ENCODE results near the gene TMEM164. TPM values are rescaled to one million over a fixed set of nuclear protein-coding genes. Genes with fewer than 3 reads are reported as not detected.

Gene TMEM164
- total and polyA plus RNA-seq, 2 donors: 9.1 to 11.2 TPM

- no peak overlapping the region for H3K27ac ChIP-seq (ENCODE audit: low read depth in 1 of 2, low read length in 1 of 2)
- no peaks in the 10 kb centered on the region for H3K27me3 ChIP-seq (ENCODE audit: control insufficient read depth in 2 of 2, insufficient read depth in 1 of 2, low read length in 1 of 2)
- DNase-seq (ENCODE audit: low read depth in 6 of 9, low spot score in 9 of 9): no peak
- H3K4me1 ChIP-seq (ENCODE audit: control insufficient read depth in 2 of 2, insufficient read depth in 2 of 2, low read length in 2 of 2): peaks cover 0 to 4% of the 10 kb centered on the region in 2 donors
- WGBS: 98% methylated on average over 9 of the region's 9 CpGs
- no peak overlapping the region for H3K4me3 ChIP-seq (ENCODE audit: low read length in 2 of 2)
- no peaks in the 10 kb centered on the region for H3K9me3 ChIP-seq (ENCODE audit: control insufficient read depth in 2 of 2, insufficient read depth in 1 of 2, low read length in 1 of 2)
- no peaks in the 10 kb centered on the region for H3K36me3 ChIP-seq (ENCODE audit: control insufficient read depth in 2 of 2, insufficient read depth in 2 of 2, low read length in 1 of 2)
These were observed 23.4 kb downstream of the TMEM164 start for GRCh38 chrX:110026099-110026844.

DNA sequence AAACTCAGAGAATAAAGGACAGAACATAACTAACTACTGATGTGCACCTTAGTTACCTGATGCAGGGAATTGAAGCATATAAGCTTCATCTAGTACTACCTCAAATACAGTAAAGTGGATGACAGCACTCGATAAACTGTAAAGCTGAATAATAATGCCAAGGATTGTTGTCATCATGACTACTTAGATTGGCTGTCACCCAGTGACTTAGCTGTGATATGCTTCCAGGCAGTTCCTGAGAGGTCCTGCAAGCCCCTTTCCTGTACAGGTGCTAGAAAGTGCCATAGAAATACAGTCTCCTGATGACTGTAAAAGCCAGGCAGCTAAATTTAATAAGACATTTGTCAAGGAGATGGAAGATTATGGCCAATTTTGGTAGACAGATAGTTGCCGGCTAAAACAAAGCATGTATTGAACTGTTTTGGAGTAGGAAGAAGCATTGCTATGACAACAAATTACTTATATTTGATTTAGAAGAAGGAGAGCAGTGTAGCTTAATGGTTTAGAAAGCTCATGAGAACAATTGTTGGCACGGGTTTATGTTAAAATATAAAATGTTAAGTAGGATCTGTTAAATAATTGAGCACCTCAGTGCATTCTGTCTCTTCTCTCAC lies 29.7 kb downstream of the TMEM164 start:
- H3K27me3 ChIP-seq (ENCODE audit: control insufficient read depth in 2 of 2, insufficient read depth in 1 of 2, low read length in 1 of 2): no peaks in the 10 kb centered on the region
- no peak for DNase-seq (ENCODE audit: low read depth in 6 of 9, low spot score in 9 of 9)
- H3K4me1 ChIP-seq (ENCODE audit: control insufficient read depth in 2 of 2, insufficient read depth in 2 of 2, low read length in 2 of 2): no peaks in the 10 kb centered on the region
- no peak overlapping the region for H3K4me3 ChIP-seq (ENCODE audit: low read length in 2 of 2)
- no peaks in the 10 kb centered on the region for H3K36me3 ChIP-seq (ENCODE audit: control insufficient read depth in 2 of 2, insufficient read depth in 2 of 2, low read length in 1 of 2)
- no peaks in the 10 kb centered on the region for H3K9me3 ChIP-seq (ENCODE audit: control insufficient read depth in 2 of 2, insufficient read depth in 1 of 2, low read length in 1 of 2)
- 72% methylated on average over 3 of the region's 3 CpGs for WGBS
- H3K27ac ChIP-seq (ENCODE audit: low read depth in 1 of 2, low read length in 1 of 2): no peak overlapping the region

- Histone ChIP-seq H3K4me1 (ENCODE audit: control insufficient read depth in 2 of 2, insufficient read depth in 2 of 2, low read length in 2 of 2) (no peaks in the 10 kb centered on the region), H3K9me3 (ENCODE audit: control insufficient read depth in 2 of 2, insufficient read depth in 1 of 2, low read length in 1 of 2) (no peaks in the 10 kb centered on the region), H3K36me3 (ENCODE audit: control insufficient read depth in 2 of 2, insufficient read depth in 2 of 2, low read length in 1 of 2) (no peaks in the 10 kb centered on the region), H3K27me3 (ENCODE audit: control insufficient read depth in 2 of 2, insufficient read depth in 1 of 2, low read length in 1 of 2) (no peaks in the 10 kb centered on the region), H3K27ac (ENCODE audit: low read depth in 1 of 2, low read length in 1 of 2) (no peak overlapping the region), H3K4me3 (ENCODE audit: low read length in 2 of 2) (no peak overlapping the region)
- WGBS: 92% methylated on average over 2 of the region's 2 CpGs
- DNase-seq (ENCODE audit: low read depth in 6 of 9, low spot score in 9 of 9): no peak
These were observed 31.1 kb downstream of the TMEM164 start for GRCh38 chrX:110034036-110034435.

DNA sequence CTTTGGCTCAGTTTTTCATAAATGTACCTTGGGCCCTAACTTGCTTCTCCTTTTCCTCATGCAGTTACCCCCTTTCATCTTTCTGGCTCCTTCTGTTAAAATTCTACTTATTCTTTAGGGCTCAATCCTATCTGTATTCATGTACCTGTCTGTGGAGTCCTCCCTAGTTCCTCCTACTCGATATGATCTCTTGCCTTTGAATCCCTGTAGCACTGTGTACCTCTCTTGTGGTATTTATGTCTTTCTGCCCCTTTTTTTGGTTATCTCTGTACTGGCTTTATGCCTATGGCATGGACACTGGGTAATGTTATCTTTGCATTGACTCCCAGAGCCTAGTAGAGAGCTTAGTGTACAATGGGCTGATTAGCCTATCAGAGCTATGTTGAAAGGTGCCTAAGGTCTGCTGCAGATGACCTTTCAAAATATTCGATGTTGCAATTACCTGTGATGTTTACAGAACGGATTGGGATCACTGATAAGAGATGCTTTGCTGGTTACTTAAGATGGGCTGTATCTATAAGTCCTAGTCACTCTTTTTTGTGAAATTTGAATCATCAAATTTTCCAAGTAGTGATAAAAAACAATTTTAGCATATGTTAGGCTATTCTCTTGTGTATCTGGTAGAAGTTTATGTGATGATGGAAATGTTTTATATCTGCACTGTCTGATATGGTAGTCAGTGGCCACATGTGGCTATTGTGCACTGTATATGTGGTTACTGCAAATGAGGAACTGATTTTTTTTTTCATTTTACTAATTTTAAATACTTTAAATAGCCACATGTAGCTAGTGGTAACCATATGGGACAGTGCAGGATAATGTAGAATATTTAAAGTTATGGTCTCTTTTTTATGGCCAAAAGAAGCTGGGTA lies 33.5 kb downstream of the TMEM164 start:
- Histone ChIP-seq H3K4me3 (ENCODE audit: low read length in 2 of 2) (no peak overlapping the region), H3K4me1 (ENCODE audit: control insufficient read depth in 2 of 2, insufficient read depth in 2 of 2, low read length in 2 of 2) (no peaks in the 10 kb centered on the region), H3K9me3 (ENCODE audit: control insufficient read depth in 2 of 2, insufficient read depth in 1 of 2, low read length in 1 of 2) (no peaks in the 10 kb centered on the region), H3K27ac (ENCODE audit: low read depth in 1 of 2, low read length in 1 of 2) (no peak overlapping the region), H3K36me3 (ENCODE audit: control insufficient read depth in 2 of 2, insufficient read depth in 2 of 2, low read length in 1 of 2) (no peaks in the 10 kb centered on the region), H3K27me3 (ENCODE audit: control insufficient read depth in 2 of 2, insufficient read depth in 1 of 2, low read length in 1 of 2) (no peaks in the 10 kb centered on the region)
- no peak for DNase-seq (ENCODE audit: low read depth in 6 of 9, low spot score in 9 of 9)
- 82% methylated on average over 3 of the region's 3 CpGs for WGBS

DNA sequence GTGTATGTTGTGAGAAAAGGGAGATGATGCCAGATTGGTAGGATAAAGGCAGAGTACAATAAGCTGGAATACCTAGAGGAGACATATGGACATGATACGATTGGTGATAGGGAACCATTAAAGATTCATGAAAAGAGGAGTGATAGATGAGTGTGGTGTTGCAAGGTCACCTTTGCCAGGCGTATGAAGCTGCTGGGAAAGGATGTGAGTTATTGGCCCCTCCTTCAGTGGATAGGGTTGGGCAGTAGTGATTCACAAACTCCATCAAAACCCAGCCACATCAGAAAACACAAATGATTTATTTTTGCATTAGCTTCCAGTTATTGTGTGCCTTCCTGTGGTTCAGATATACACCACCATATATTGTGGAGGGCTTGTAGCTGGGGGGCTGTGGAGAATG lies 34.3 kb downstream of the TMEM164 start:
- 94% methylated on average over 2 of the region's 2 CpGs for WGBS
- no peak for DNase-seq (ENCODE audit: low read depth in 6 of 9, low spot score in 9 of 9)
- Histone ChIP-seq H3K36me3 (ENCODE audit: control insufficient read depth in 2 of 2, insufficient read depth in 2 of 2, low read length in 1 of 2) (no peaks in the 10 kb centered on the region), H3K9me3 (ENCODE audit: control insufficient read depth in 2 of 2, insufficient read depth in 1 of 2, low read length in 1 of 2) (no peaks in the 10 kb centered on the region), H3K27ac (ENCODE audit: low read depth in 1 of 2, low read length in 1 of 2) (no peak overlapping the region), H3K27me3 (ENCODE audit: control insufficient read depth in 2 of 2, insufficient read depth in 1 of 2, low read length in 1 of 2) (no peaks in the 10 kb centered on the region), H3K4me3 (ENCODE audit: low read length in 2 of 2) (no peak overlapping the region), H3K4me1 (ENCODE audit: control insufficient read depth in 2 of 2, insufficient read depth in 2 of 2, low read length in 2 of 2) (no peaks in the 10 kb centered on the region)

DNA sequence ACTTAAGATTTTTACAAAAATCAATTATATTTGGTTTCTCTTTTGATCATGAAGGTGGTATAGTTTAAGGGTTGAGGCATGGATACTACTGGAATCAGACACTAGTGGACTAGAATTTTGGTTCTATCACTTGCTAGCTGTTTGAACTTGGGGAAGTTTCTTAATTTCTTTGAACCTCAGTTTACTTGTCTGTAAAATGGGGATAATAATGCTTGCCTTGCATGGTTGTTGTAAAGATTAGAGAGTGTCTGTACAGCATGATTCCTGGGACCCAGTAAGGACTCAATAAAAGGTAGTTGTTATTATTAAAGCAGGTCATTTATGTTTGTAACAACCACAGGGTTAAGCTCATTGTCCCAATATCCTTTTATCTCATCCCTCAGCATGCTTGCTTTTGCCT lies 36.0 kb downstream of the TMEM164 start:
- Histone ChIP-seq H3K27me3 (ENCODE audit: control insufficient read depth in 2 of 2, insufficient read depth in 1 of 2, low read length in 1 of 2) (no peaks in the 10 kb centered on the region), H3K27ac (ENCODE audit: low read depth in 1 of 2, low read length in 1 of 2) (no peak overlapping the region), H3K36me3 (ENCODE audit: control insufficient read depth in 2 of 2, insufficient read depth in 2 of 2, low read length in 1 of 2) (no peaks in the 10 kb centered on the region), H3K4me3 (ENCODE audit: low read length in 2 of 2) (no peak overlapping the region), H3K4me1 (ENCODE audit: control insufficient read depth in 2 of 2, insufficient read depth in 2 of 2, low read length in 2 of 2) (no peaks in the 10 kb centered on the region), H3K9me3 (ENCODE audit: control insufficient read depth in 2 of 2, insufficient read depth in 1 of 2, low read length in 1 of 2) (no peaks in the 10 kb centered on the region)
- no peak for DNase-seq (ENCODE audit: low read depth in 6 of 9, low spot score in 9 of 9)

DNA sequence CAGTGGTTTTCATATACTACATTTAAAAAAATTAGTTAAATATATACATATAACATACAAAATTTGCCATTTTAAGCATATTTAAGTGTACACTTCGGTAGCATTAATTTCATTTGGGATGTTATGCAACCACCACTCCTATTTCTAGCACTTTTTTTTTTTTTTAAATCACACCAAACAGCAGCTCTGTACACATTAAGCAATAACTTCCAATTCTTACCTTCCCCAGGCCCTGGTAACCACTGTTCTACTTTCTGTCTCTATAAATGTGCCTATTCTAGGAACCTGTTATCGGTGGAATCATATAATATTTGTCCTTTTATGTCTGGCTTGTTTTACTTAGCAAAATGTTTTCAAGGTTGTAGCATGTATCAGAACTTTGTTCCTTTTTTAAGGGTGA lies 39.1 kb downstream of the TMEM164 start:
- no peaks in the 10 kb centered on the region for H3K27me3 ChIP-seq (ENCODE audit: control insufficient read depth in 2 of 2, insufficient read depth in 1 of 2, low read length in 1 of 2)
- no peaks in the 10 kb centered on the region for H3K9me3 ChIP-seq (ENCODE audit: control insufficient read depth in 2 of 2, insufficient read depth in 1 of 2, low read length in 1 of 2)
- no peak overlapping the region for H3K4me3 ChIP-seq (ENCODE audit: low read length in 2 of 2)
- no peaks in the 10 kb centered on the region for H3K4me1 ChIP-seq (ENCODE audit: control insufficient read depth in 2 of 2, insufficient read depth in 2 of 2, low read length in 2 of 2)
- WGBS: 96% methylated on average over 2 of the region's 2 CpGs
- H3K36me3 ChIP-seq (ENCODE audit: control insufficient read depth in 2 of 2, insufficient read depth in 2 of 2, low read length in 1 of 2): no peaks in the 10 kb centered on the region
- DNase-seq (ENCODE audit: low read depth in 6 of 9, low spot score in 9 of 9): no peak
- H3K27ac ChIP-seq (ENCODE audit: low read depth in 1 of 2, low read length in 1 of 2): no peak overlapping the region

GRCh38 chrX:110042496-110042895 lies 39.6 kb downstream of the TMEM164 start:
- no peak for DNase-seq (ENCODE audit: low read depth in 6 of 9, low spot score in 9 of 9)
- H3K4me1 ChIP-seq (ENCODE audit: control insufficient read depth in 2 of 2, insufficient read depth in 2 of 2, low read length in 2 of 2): no peaks in the 10 kb centered on the region
- H3K4me3 ChIP-seq (ENCODE audit: low read length in 2 of 2): no peak overlapping the region
- no peaks in the 10 kb centered on the region for H3K36me3 ChIP-seq (ENCODE audit: control insufficient read depth in 2 of 2, insufficient read depth in 2 of 2, low read length in 1 of 2)
- H3K27ac ChIP-seq (ENCODE audit: low read depth in 1 of 2, low read length in 1 of 2): no peak overlapping the region
- H3K27me3 ChIP-seq (ENCODE audit: control insufficient read depth in 2 of 2, insufficient read depth in 1 of 2, low read length in 1 of 2): no peaks in the 10 kb centered on the region
- H3K9me3 ChIP-seq (ENCODE audit: control insufficient read depth in 2 of 2, insufficient read depth in 1 of 2, low read length in 1 of 2): no peaks in the 10 kb centered on the region

DNA sequence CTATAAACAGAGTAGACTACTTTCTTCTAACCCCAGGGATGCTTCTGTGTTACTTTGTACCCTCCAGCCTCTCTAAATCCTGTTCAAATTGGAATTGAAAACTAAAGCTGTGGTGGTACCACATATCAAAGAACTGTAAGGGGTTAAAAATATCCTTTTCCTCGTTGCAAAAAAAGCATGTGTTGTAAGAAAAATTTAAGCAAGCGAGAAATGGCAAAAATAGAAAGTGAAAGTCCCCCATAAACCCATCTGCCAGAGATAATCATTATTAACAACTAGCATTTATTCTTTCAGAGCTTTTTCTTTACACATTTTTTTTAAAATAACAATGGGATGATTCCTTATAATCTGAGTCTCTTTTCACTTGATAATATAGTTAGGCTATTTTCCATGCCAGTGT lies 40.6 kb downstream of the TMEM164 start:
- H3K4me1 ChIP-seq (ENCODE audit: control insufficient read depth in 2 of 2, insufficient read depth in 2 of 2, low read length in 2 of 2): no peaks in the 10 kb centered on the region
- 13% methylated on average over 2 of the region's 2 CpGs for WGBS
- no peak overlapping the region for H3K4me3 ChIP-seq (ENCODE audit: low read length in 2 of 2)
- H3K27me3 ChIP-seq (ENCODE audit: control insufficient read depth in 2 of 2, insufficient read depth in 1 of 2, low read length in 1 of 2): no peaks in the 10 kb centered on the region
- no peak overlapping the region for H3K27ac ChIP-seq (ENCODE audit: low read depth in 1 of 2, low read length in 1 of 2)
- H3K36me3 ChIP-seq (ENCODE audit: control insufficient read depth in 2 of 2, insufficient read depth in 2 of 2, low read length in 1 of 2): no peaks in the 10 kb centered on the region
- no peaks in the 10 kb centered on the region for H3K9me3 ChIP-seq (ENCODE audit: control insufficient read depth in 2 of 2, insufficient read depth in 1 of 2, low read length in 1 of 2)
- no peak for DNase-seq (ENCODE audit: low read depth in 6 of 9, low spot score in 9 of 9)
